Chondrocyte (in vitro differentiated cells): ENCODE data around the gene PCSK2. TPM values are rescaled to one million over a fixed set of nuclear protein-coding genes. Genes with fewer than 3 reads are reported as not detected.

Experiments used
- DNase-seq: peaks from one replicate; pipeline ENCODE4 v3.0.0; 2021; ENCODE audit warnings: mixed read lengths, low spot score
- H3K27ac Mint-ChIP-seq: one replicate; pipeline ENCODE4 v1.8.0; 2021; ENCODE audit warnings: mild to moderate bottlenecking, moderate library complexity, mixed read lengths; ENCODE audit not compliant: unreplicated experiment
- H3K27me3 Mint-ChIP-seq: 2 replicates; pipeline ENCODE4 v1.8.0; 2021; ENCODE audit warnings: low read depth, mixed read lengths
- H3K36me3 Mint-ChIP-seq: 2 replicates; pipeline ENCODE4 v1.8.0; 2021; ENCODE audit warnings: low read depth, mixed read lengths
- H3K4me1 Mint-ChIP-seq: 2 replicates; pipeline ENCODE4 v1.8.0; 2021; ENCODE audit warnings: low read depth, mild to moderate bottlenecking, mixed read lengths
- H3K4me3 Mint-ChIP-seq: one replicate; pipeline ENCODE4 v1.8.0; 2021; ENCODE audit warnings: mild to moderate bottlenecking, moderate library complexity, mixed read lengths; ENCODE audit not compliant: unreplicated experiment
- H3K9me3 Mint-ChIP-seq: 2 replicates; pipeline ENCODE4 v1.8.0; 2021; ENCODE audit warnings: low read depth, mixed read lengths
- total RNA-seq: library from RNA; stranded (reverse); gene quantifications from 3 replicates; pipeline ENCODE4 v1.2.1, GENCODE V29; 2021
- TF ChIP-seq, protein P1 (sequence below): fragments of 200-600 bp; sonication (generic); IDR thresholded peaks from 2 replicates; pipeline ENCODE4 v1.5.0; 2021; ENCODE audit warnings: antibody characterized with exemption, mild to moderate bottlenecking, moderate library complexity

The PCSK2 gene
- total RNA-seq, 1 donor from 2014 or later = not detected

DNA sequence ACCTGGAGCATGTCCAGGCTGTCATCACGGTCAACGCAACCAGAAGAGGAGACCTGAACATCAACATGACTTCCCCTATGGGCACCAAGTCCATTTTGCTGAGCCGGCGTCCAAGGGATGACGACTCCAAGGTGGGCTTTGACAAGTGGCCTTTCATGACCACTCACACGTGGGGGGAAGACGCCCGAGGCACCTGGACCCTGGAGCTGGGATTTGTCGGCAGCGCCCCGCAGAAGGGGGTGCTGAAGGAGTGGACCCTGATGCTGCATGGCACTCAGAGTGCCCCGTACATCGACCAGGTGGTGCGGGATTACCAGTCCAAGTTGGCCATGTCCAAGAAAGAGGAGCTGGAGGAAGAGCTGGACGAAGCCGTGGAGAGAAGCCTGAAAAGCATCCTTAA is 254.8 kb downstream of the PCSK2 start:
- H3K9me3 Mint-ChIP-seq = peaks cover 2% of the 10 kb centered on the region
- H3K27ac Mint-ChIP-seq = no peak overlapping the region
- no peaks in the 10 kb centered on the region for H3K36me3 Mint-ChIP-seq
- H3K4me3 Mint-ChIP-seq = no peak overlapping the region
- DNase-seq = no peak
- TF ChIP-seq, protein P1, sequence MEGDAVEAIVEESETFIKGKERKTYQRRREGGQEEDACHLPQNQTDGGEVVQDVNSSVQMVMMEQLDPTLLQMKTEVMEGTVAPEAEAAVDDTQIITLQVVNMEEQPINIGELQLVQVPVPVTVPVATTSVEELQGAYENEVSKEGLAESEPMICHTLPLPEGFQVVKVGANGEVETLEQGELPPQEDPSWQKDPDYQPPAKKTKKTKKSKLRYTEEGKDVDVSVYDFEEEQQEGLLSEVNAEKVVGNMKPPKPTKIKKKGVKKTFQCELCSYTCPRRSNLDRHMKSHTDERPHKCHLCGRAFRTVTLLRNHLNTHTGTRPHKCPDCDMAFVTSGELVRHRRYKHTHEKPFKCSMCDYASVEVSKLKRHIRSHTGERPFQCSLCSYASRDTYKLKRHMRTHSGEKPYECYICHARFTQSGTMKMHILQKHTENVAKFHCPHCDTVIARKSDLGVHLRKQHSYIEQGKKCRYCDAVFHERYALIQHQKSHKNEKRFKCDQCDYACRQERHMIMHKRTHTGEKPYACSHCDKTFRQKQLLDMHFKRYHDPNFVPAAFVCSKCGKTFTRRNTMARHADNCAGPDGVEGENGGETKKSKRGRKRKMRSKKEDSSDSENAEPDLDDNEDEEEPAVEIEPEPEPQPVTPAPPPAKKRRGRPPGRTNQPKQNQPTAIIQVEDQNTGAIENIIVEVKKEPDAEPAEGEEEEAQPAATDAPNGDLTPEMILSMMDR = no peak
- peaks cover 38% of the 10 kb centered on the region for H3K27me3 Mint-ChIP-seq
- no peaks in the 10 kb centered on the region for H3K4me1 Mint-ChIP-seq

DNA sequence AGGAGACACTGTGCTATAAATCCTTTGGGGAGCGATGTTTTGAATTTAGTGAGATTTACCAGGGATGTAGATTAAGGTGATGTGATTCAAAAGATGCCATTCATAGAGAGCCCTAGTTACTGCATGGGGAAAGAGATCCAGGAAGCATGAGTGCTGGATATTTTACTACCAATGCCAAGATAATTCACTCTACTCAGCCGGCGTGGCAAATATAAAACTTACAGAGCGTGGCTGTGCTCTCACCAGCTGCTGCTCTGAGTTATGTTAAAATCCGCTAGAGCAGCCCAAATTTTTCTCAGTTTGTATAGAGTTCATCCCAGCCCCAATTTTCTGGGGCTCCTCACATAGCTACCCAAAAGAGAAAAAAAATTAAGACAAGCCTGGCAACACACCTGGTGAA is 255.7 kb downstream of the PCSK2 start:
- H3K36me3 Mint-ChIP-seq = no peaks in the 10 kb centered on the region
- peaks cover 42% of the 10 kb centered on the region for H3K27me3 Mint-ChIP-seq
- H3K27ac Mint-ChIP-seq = no peak overlapping the region
- TF ChIP-seq, protein P1 = no peak
- H3K4me3 Mint-ChIP-seq = no peak overlapping the region
- DNase-seq = no peak
- H3K4me1 Mint-ChIP-seq = no peaks in the 10 kb centered on the region
- peaks cover 2% of the 10 kb centered on the region for H3K9me3 Mint-ChIP-seq

DNA sequence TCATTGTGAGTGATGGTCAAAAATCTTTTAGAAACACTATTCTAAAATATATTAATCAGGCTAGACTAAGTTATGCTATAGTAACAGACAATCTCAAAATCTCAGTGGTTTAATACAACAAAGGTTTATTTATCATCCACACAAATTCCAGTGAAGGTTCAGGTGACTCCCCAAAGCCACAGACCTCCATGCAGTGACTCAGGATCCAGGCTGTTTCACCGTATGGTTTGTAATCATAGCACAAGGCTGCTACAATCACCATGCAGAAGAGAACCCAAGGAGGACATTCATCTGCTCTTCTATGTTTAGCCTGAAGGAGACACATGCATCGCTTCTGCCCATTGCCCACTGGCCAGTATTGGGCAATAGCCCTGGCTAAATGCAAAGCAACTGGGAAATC is 258.2 kb downstream of the PCSK2 start:
- Mint-ChIP-seq H3K36me3 (no peaks in the 10 kb centered on the region), H3K4me3 (no peak overlapping the region), H3K9me3 (peaks cover 2% of the 10 kb centered on the region), H3K27ac (no peak overlapping the region), H3K27me3 (peaks cover 39% of the 10 kb centered on the region), H3K4me1 (no peaks in the 10 kb centered on the region)
- TF ChIP-seq, protein P1 = no peak
- no peak for DNase-seq

DNA sequence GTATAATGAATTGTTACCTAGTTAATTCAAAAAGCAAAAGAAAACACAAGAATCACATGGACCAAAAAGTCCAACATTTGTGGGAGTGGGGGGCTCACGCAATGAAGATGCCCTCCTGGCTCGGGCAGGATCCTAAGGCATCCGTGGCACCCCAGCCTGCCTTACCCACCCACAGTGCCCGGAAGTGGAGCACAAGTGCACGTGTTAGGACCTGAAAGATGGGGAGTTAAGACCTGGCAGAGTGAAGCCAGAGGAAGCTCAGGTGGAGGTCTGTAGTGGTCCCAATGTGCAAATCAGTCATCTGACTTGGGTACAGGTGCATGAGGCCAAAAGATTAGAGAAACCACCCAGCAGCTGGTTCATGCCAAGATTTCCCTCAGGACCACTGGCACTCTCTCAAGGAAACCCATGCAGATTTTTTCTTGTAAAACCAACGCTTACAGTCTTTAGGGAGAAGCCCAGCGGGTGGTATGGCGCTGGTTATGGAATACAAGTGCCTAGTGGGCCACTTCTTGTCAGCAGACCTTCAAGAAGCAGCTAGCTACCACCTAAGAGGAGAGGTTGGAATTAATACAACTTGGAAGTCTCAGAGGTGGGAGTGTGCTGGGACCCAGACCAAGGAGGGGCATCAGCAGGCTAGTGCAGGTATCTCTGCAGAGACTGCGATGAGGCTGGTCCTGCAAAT is 262.2 kb downstream of the PCSK2 start:
- H3K36me3 Mint-ChIP-seq = peaks cover 4% of the 10 kb centered on the region
- peaks cover 5% of the 10 kb centered on the region for H3K9me3 Mint-ChIP-seq
- no peak overlapping the region for H3K27ac Mint-ChIP-seq
- H3K27me3 Mint-ChIP-seq = peaks cover 23% of the 10 kb centered on the region
- no peak overlapping the region for H3K4me3 Mint-ChIP-seq
- no peak for DNase-seq
- H3K4me1 Mint-ChIP-seq = no peaks in the 10 kb centered on the region
- TF ChIP-seq, protein P1 = no peak

DNA sequence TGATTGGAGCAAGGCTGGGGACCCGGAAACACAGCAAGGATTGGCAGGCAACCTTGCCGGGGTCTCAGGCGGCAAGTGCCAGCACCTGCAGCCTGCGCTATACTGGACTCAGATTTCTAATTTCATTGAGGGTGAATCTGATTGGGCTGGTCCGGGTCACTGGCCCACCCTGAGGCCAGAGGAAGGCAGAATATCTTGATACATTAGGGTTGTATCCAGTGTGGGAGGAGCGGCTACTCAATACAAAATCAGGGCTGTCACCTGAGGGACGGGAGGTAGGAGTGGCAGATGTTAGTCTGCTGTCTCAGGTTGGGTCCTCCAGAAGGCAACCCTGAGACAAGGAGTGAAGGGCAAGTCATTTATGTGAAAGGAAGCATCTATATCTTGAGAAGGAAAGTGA is 263.7 kb downstream of the PCSK2 start:
- Mint-ChIP-seq H3K27ac (no peak overlapping the region), H3K9me3 (peaks cover 3% of the 10 kb centered on the region), H3K36me3 (peaks cover 11% of the 10 kb centered on the region), H3K27me3 (peaks cover 15% of the 10 kb centered on the region), H3K4me1 (no peaks in the 10 kb centered on the region), H3K4me3 (no peak overlapping the region)
- no peak for DNase-seq
- TF ChIP-seq, protein P1 = no peak
